Esophagus squamous epithelium (tissue), 4 donors: ENCODE measurements around the gene RNASE11.
A peak's percentile ranks its signal among the peaks of the same experiment; 100 is the strongest.

Experiments
- CTCF ChIP-seq, 6 experiments: fragments of 450-650 bp in 4 of 6; fragments of 200-600 bp in 2 of 6; sonication (generic) in 2 of 6; IDR thresholded peaks; one replicate each; pipeline ENCODE4 v1.5.1; 2016 to 2019; ENCODE audit warnings: antibody characterized with exemption in 6 of 6, mild to moderate bottlenecking in 4 of 6, moderate library complexity in 4 of 6
- POLR2A ChIP-seq, 4 donors: fragments of 450-650 bp; IDR thresholded peaks; one replicate each; pipeline ENCODE4 v1.6.1; 2017; ENCODE audit warnings: antibody characterized with exemption in 4 of 4, mild to moderate bottlenecking in 4 of 4, moderate library complexity in 3 of 4

- TF ChIP-seq CTCF (IDR thresholded peaks at IDR 0.05) (peak; percentile 49 to 91 (median 82)), POLR2A (IDR thresholded peaks at IDR 0.05) (no peak)
Measured at GRCh38 chr14:20613094-20614037, 25.6 kb upstream of the RNASE11 start.
